ENCODE measurements around the gene AGAP9.
"Not testable (repeated sequence)": the region's sequence is repeated elsewhere in the genome, so short reads cannot be mapped to it uniquely, and the experiment has no call there.

The AGAP9 gene

GRCh38 chr10:47457528-47457820 is 66.0 kb downstream of the AGAP9 start:
- no peak for DNase-seq (ENCODE audit: low spot score)

GRCh38 chr10:47456794-47457527 is 66.5 kb downstream of the AGAP9 start:
- DNase-seq (ENCODE audit: low spot score), result no peak

- no peak for DNase-seq (ENCODE audit: low spot score)
These were observed 67.2 kb downstream of the AGAP9 start for GRCh38 chr10:47456079-47456785.

DNA sequence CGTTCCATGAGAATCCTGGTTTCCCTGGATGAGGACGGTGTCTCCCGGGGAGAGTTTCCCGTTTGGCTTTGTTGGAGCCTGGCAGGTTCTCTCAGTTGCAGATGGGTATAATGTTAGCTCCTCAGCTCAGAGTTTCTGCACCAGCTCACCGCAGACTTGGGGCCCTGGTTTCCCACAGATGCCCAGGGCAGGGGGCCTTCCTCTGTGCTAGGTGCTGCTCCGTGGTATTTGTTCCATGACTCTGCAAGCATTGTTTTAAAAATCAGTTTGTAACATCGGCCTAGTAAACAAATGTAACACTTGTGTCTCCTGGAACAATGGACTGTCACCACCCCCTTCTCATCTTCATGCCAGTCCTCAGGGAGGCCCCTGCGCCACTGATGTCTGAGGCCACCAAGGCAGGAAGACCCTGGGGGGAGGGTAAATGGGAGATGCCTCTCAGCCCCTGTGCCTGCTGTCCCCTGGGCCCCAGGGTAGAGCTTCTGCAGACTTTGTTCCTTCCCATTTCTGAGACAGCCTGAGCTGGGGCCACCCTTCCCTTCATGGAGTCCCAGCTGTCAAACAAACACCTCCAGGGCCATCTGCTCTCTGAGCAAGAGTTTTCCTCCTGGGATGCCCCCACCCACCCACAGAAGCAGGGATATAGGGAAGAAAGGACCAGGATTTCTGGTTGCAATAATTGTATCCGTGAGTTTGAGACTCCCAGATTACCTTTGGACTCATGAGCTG is 67.9 kb downstream of the AGAP9 start:
- not testable (repeated sequence) for DNase-seq (ENCODE audit: low spot score)

DNA sequence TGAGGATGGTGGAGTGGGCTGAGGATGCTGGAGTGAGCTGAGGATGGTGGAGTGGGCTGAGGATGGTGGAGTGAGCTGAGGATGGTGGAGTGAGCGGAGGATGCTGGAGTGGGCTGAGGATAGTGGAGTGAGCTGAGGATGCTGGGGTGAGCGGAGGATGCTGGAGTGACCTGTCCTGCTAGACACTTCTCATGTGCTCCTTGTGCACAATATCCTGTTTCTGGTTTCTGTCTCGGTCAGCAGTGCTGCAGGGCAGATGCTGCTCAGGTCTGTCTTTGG is 68.7 kb downstream of the AGAP9 start:
- no peak for DNase-seq (ENCODE audit: low spot score)

DNA sequence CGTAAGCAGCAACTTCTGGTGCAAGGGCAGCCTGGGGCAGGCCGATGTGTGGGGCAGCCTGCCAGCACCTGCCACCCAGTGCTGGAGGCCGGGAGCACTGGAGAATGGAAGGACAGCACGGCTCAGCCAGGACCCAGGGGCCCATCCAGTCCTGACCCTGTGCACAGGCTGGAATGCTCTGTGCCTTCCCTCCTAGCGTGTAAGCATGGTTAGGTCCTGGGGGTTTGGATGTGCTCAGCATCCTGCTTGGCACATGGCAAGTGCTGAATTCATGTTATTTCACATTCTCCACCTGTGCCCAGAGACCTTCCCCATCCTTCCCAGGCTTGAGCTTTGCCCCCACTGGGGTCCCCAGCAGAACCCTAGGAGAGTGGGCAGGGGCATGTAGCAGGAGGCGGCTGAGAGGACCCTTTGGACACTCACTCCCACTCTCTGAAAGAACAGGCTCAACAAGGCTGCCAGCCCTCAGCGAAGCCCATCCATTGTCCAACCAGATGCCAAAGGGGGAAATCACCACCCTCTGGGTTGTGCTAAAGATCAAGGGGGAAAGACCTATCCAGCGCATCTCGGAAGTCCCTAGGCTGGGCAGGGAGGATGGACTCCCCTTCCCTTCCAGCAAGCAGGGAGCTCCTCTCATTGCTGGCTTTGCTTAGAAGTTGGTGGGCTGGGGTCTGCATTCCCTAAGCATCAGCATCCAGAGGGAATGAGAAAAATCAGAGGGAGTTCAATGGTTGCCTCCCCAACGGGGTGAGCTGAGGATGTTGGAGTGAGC is 69.2 kb downstream of the AGAP9 start:
- DNase-seq (ENCODE audit: low spot score), result no peak

DNA sequence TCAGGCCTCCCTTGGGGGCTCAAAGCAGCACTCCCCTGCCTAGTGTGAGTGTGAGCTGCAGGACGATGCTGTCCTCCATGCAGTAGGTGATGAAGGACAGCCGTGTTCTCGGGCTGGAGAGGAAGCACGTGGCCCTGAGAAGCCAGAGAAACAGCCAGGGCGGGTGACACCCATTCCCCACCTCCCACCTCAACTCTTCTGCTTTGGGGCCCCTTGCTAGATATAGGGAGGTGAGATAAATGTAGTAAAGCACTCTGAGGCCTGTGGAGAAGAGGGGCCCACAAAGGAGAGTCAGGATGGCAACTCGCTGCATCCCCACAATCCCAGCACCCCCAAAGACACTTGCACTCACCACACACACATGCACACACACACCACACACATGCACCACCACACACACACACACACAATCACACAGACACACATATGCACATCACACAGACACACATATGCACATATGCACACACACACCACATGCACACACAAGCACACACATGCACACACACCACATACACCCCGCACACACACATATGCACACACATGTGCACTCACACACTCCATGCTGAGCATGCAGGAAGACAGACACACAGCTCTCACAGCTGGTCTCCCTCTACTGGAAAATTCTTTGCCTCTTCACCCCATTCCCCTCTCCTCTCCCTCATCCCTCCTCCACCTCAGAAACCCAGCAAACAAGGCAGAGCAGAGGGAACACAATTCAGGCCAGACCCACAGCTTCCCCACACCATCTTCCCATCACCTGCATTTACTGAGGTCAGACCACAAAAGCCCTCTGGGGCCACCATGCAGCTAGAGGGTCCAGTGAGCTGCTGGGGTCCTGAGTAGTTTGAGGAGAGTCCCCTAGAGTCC is 70.1 kb downstream of the AGAP9 start:
- DNase-seq (ENCODE audit: low spot score), result no peak

- no peak for DNase-seq (ENCODE audit: low spot score)
These were observed 70.8 kb downstream of the AGAP9 start for GRCh38 chr10:47452495-47453140.

- DNase-seq (ENCODE audit: low spot score), result no peak
These were observed 71.4 kb downstream of the AGAP9 start for GRCh38 chr10:47451998-47452494.
